Measurements from ENCODE around the gene PLPP3.

Gene PLPP3

GRCh38 chr1:56550138-56550858 lies 29.1 kb downstream of the PLPP3 start:
- H3K4me3 ChIP-seq (ENCODE audit: control insufficient read depth, low read depth, low read length), result no peak overlapping the region
- no peak for DNase-seq (ENCODE audit: low read depth)
- TF ChIP-seq CTCF (IDR thresholded peaks at IDR 0.05; ENCODE audit: control insufficient read depth, insufficient read depth, low read depth, low read length, missing control alignments), result no peak

GRCh38 chr1:56548571-56548970 lies 30.8 kb downstream of the PLPP3 start:
- H3K4me3 ChIP-seq (ENCODE audit: control insufficient read depth, low read depth, low read length), result no peak overlapping the region
- no peak for DNase-seq (ENCODE audit: low read depth)
- TF ChIP-seq CTCF (IDR thresholded peaks at IDR 0.05; ENCODE audit: control insufficient read depth, insufficient read depth, low read depth, low read length, missing control alignments), result no peak

- no peak for TF ChIP-seq CTCF (IDR thresholded peaks at IDR 0.05; ENCODE audit: control insufficient read depth, insufficient read depth, low read depth, low read length, missing control alignments)
- DNase-seq (ENCODE audit: low read depth), result no peak
- H3K4me3 ChIP-seq (ENCODE audit: control insufficient read depth, low read depth, low read length), result no peak overlapping the region
These were observed 31.4 kb downstream of the PLPP3 start for GRCh38 chr1:56547977-56548376.

- no peak overlapping the region for H3K4me3 ChIP-seq (ENCODE audit: control insufficient read depth, low read depth, low read length)
- TF ChIP-seq CTCF (IDR thresholded peaks at IDR 0.05; ENCODE audit: control insufficient read depth, insufficient read depth, low read depth, low read length, missing control alignments), result no peak
- no peak for DNase-seq (ENCODE audit: low read depth)
These were observed 31.9 kb downstream of the PLPP3 start for GRCh38 chr1:56547473-56547872.

- no peak for TF ChIP-seq CTCF (IDR thresholded peaks at IDR 0.05; ENCODE audit: control insufficient read depth, insufficient read depth, low read depth, low read length, missing control alignments)
- H3K4me3 ChIP-seq (ENCODE audit: control insufficient read depth, low read depth, low read length), result no peak overlapping the region
- DNase-seq (ENCODE audit: low read depth), result no peak
These were observed 33.7 kb downstream of the PLPP3 start for GRCh38 chr1:56545711-56546110.

- no peak overlapping the region for H3K4me3 ChIP-seq (ENCODE audit: control insufficient read depth, low read depth, low read length)
- DNase-seq (ENCODE audit: low read depth), result no peak
- no peak for TF ChIP-seq CTCF (IDR thresholded peaks at IDR 0.05; ENCODE audit: control insufficient read depth, insufficient read depth, low read depth, low read length, missing control alignments)
These were observed 35.4 kb downstream of the PLPP3 start for GRCh38 chr1:56543783-56544612.

Measured in AG09309 (cell line).